H1 (cell line): ENCODE measurements around the gene ING5. TPM values are rescaled to one million over a fixed set of nuclear protein-coding genes. Genes with fewer than 3 reads are reported as not detected.

Experiments used
- ASH2L ChIP-seq: fragments of 200-600, 300-600 bp; sonication (generic); IDR thresholded peaks from one replicate; pipeline ENCODE4 v1.7.1; 2017; ENCODE audit warnings: low read length
- ATF3 ChIP-seq: IDR thresholded peaks from 2 replicates; pipeline ENCODE4 v1.6.1; 2011; ENCODE audit warnings: low read depth, mild to moderate bottlenecking, low read length; ENCODE audit not compliant: insufficient read depth
- BACH1 ChIP-seq: IDR thresholded peaks from 2 replicates; pipeline ENCODE4 v1.6.1; 2012; ENCODE audit warnings: low read length, improper control_type of control experiment
- CHD1 ChIP-seq: IDR thresholded peaks from 2 replicates; pipeline ENCODE4 v1.6.1; 2012; ENCODE audit warnings: low read depth, low read length, improper control_type of control experiment
- CREB1 ChIP-seq: IDR thresholded peaks from 2 replicates; pipeline ENCODE4 v1.6.1; 2012; ENCODE audit warnings: inconsistent platforms
- KDM1A ChIP-seq: fragments of 200-600, 300-600 bp; sonication (generic); IDR thresholded peaks from 2 replicates; pipeline ENCODE4 v1.7.1; 2016; ENCODE audit warnings: mild to moderate bottlenecking, low read length, borderline replicate concordance
- MAFK ChIP-seq: IDR thresholded peaks from 2 replicates; pipeline ENCODE4 v1.6.1; 2012; ENCODE audit warnings: low read depth, mild to moderate bottlenecking, improper control_type of control experiment, low read length
- PHF8 ChIP-seq: fragments of 200-600 bp; sonication (generic); conservative IDR thresholded peaks from 2 replicates; pipeline ENCODE4 v1.7.1; 2012; ENCODE audit warnings: low read depth, mild to moderate bottlenecking, inconsistent platforms, low read length, moderate library complexity
- POLR2AphosphoS5 ChIP-seq: IDR thresholded peaks from 2 replicates; pipeline ENCODE4 v1.6.1; 2011; ENCODE audit warnings: low read depth, low read length
- POU5F1 ChIP-seq: IDR thresholded peaks from 2 replicates; pipeline ENCODE4 v1.6.1; 2011; ENCODE audit warnings: low read depth, mild to moderate bottlenecking, low read length, moderate library complexity
- SIX5 ChIP-seq: IDR thresholded peaks from 2 replicates; pipeline ENCODE4 v1.6.1; 2011; ENCODE audit warnings: mild to moderate bottlenecking, low read depth, low read length
- TEAD4 ChIP-seq: IDR thresholded peaks from 2 replicates; pipeline ENCODE4 v1.6.1; 2012; ENCODE audit warnings: low read depth, low read length, inconsistent platforms, mixed read lengths
- USF2 ChIP-seq: IDR thresholded peaks from 2 replicates; pipeline ENCODE4 v1.6.1; 2011; ENCODE audit warnings: low read length, improper control_type of control experiment
- polyA plus RNA-seq, 7 experiments: library from polyadenylated mRNA; depleted of rRNA in 3 of 7; stranded (reverse) in 5 of 7; unstranded in 2 of 7; fragments of >200 nt in 5 of 7; fragments of 200-250 nt in 2 of 7; gene quantifications; 1 replicate in 5 of 7; 2 replicates in 1 of 7; 4 replicates in 1 of 7; pipeline versions ENCODE4 v1.2.1 to v1.2.3, GENCODE V29; 2011 to 2013; ENCODE audit warnings: missing spikeins in 2 of 7, mixed read lengths in 2 of 7
- total RNA-seq: library from RNA; stranded (reverse); fragmentation: NEBNext Ultra II Directional; extraction: Animal tissue kit (Norgen Biotek cat#: 25700); gene quantifications from 2 replicates; pipeline ENCODE4 v1.2.1, GENCODE V29; 2021

The ING5 gene
- total and polyA plus RNA-seq, 2 of the 8 experiments (the other 6 are each of a cell fraction or from before 2014, with no cell fraction given) = 41.5 to 47.4 TPM

- peak; percentile 87; the same call in 1 of the 2 replicates for TF ChIP-seq BACH1
- peak; percentile 85; the same call in 1 of the 2 replicates for TF ChIP-seq PHF8
- 0 out of 2 replicates have a peak, but pooled peaks have one; percentile 0 for TF ChIP-seq CREB1
- peak; percentile 75 for TF ChIP-seq USF2
- no peak for TF ChIP-seq POU5F1
- TF ChIP-seq POLR2AphosphoS5 = no peak
- TF ChIP-seq ATF3 = peak; percentile 19; the same call in 1 of the 2 replicates
- peak; percentile 35 for TF ChIP-seq ASH2L
- no peak for TF ChIP-seq TEAD4
- no peak for TF ChIP-seq CHD1
- no peak for TF ChIP-seq SIX5
- no peak for TF ChIP-seq MAFK
- peak; percentile 19; the same call in 1 of the 2 replicates for TF ChIP-seq KDM1A
These were observed 32.8 kb downstream of the ING5 start, which contains the start of gene D2HGDH (continued) for GRCh38 chr2:241734467-241735208.
